Nephron progenitor cell (in vitro differentiated cells): ENCODE data around the gene GPR32.
"Not testable (repeated sequence)": the region's sequence is repeated elsewhere in the genome, so short reads cannot be mapped to it uniquely, and the experiment has no call there.

Experiments used
- DNase-seq: peaks from one replicate; pipeline ENCODE4 v3.0.0; 2021
- H3K27ac Mint-ChIP-seq: 2 replicates; pipeline ENCODE4 v1.8.0; 2021; ENCODE audit warnings: mild to moderate bottlenecking, moderate library complexity, mixed read lengths
- H3K27me3 Mint-ChIP-seq: 2 replicates; pipeline ENCODE4 v1.8.0; 2021; ENCODE audit warnings: mild to moderate bottlenecking, low read depth, mixed read lengths; ENCODE audit not compliant: poor library complexity
- H3K36me3 Mint-ChIP-seq: 2 replicates; pipeline ENCODE4 v1.8.0; 2021; ENCODE audit warnings: low read depth, mixed read lengths
- H3K4me1 Mint-ChIP-seq: 2 replicates; pipeline ENCODE4 v1.8.0; 2021; ENCODE audit warnings: mixed read lengths
- H3K4me3 Mint-ChIP-seq: 2 replicates; pipeline ENCODE4 v1.8.0; 2021; ENCODE audit warnings: mild to moderate bottlenecking, moderate library complexity, mixed read lengths
- H3K9me3 Mint-ChIP-seq: 2 replicates; pipeline ENCODE4 v1.8.0; 2021; ENCODE audit warnings: mild to moderate bottlenecking, moderate library complexity, mixed read lengths
- CTCF ChIP-seq: fragments of 200-600 bp; sonication (generic); IDR thresholded peaks from 2 replicates; pipeline ENCODE4 v1.5.0; 2021; ENCODE audit warnings: antibody characterized with exemption

Gene GPR32

DNA sequence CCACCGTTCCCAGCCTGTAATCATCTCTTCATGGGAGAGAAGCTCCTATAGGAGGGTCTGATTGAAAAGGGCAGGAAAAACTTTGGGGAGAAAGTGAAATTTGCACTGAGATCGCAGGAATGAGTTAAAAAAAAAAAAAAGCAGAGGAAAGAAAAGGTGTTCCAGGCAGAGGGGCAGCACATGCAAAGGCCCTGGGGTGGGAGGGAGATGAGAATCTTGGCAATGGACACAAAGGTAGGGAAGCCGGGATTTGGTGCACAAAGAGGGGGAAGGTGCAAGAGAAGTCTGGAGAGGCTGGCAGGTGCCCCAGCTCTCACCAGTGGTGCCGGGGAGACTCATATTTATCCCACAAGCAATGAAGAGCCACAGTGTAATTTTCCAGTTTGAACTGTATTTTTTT is 16.4 kb upstream of the GPR32 start:
- Mint-ChIP-seq H3K4me3 (no peak overlapping the region), H3K9me3 (no peaks in the 10 kb centered on the region), H3K4me1 (peaks cover 5% of the 10 kb centered on the region), H3K27me3 (peaks cover 18% of the 10 kb centered on the region), H3K27ac (no peak overlapping the region), H3K36me3 (no peaks in the 10 kb centered on the region)
- no peak for DNase-seq
- TF ChIP-seq CTCF: no peak

- DNase-seq, H3K36me3 Mint-ChIP-seq, H3K9me3 Mint-ChIP-seq, H3K27ac Mint-ChIP-seq, H3K4me3 Mint-ChIP-seq: not testable (repeated sequence)
- Mint-ChIP-seq H3K27me3 (peaks cover 18% of the 10 kb centered on the region), H3K4me1 (peaks cover 14% of the 10 kb centered on the region)
Measured at GRCh38 chr19:50756244-50756643, 14.0 kb upstream of the GPR32 start.

DNA sequence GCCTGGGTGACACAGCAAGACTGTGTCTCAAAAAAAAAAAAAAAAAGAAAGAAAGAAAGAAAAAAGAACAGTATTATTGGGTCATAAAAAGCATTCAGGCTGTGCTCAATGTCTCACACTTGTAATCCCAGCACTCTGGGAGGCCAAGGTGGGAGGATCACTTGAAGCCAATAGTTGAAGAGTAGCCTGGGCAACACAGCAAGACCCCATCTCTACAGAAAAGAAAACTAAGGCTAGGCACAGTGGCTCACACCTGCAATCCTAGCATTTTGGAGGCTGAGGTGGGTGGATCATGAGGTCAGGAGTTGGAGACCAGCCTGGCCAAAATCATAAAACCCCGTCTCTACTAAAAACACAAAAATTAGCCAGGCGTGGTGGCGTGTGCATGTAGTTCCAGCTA is 12.6 kb upstream of the GPR32 start:
- H3K27ac Mint-ChIP-seq, H3K4me3 Mint-ChIP-seq, DNase-seq, H3K9me3 Mint-ChIP-seq, H3K36me3 Mint-ChIP-seq: not testable (repeated sequence)
- Mint-ChIP-seq H3K4me1 (peaks cover 14% of the 10 kb centered on the region), H3K27me3 (peaks cover 14% of the 10 kb centered on the region)

DNA sequence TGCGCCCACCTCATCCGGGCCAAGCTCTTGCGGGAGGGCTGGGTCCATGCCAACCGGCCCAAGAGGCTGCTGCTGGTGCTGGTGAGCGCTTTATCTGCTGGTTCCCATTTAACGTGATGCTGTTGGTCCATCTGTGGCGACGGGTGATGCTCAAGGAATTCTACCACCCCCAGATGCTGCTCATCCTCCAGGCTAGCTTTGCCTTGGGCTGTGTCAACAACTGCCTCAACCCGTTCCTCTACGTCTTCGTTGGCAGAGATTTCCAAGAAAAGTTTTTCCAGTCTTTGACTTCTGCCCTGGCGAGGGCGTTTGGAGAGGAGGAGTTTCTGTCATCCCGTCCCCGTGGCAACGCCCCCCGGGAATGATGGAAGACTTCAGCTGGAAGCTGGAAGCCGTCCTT is 11.2 kb upstream of the GPR32 start:
- DNase-seq, H3K36me3 Mint-ChIP-seq, H3K9me3 Mint-ChIP-seq, H3K4me3 Mint-ChIP-seq, H3K27ac Mint-ChIP-seq: not testable (repeated sequence)
- H3K4me1 Mint-ChIP-seq: peaks cover 14% of the 10 kb centered on the region
- H3K27me3 Mint-ChIP-seq: peaks cover 14% of the 10 kb centered on the region

DNA sequence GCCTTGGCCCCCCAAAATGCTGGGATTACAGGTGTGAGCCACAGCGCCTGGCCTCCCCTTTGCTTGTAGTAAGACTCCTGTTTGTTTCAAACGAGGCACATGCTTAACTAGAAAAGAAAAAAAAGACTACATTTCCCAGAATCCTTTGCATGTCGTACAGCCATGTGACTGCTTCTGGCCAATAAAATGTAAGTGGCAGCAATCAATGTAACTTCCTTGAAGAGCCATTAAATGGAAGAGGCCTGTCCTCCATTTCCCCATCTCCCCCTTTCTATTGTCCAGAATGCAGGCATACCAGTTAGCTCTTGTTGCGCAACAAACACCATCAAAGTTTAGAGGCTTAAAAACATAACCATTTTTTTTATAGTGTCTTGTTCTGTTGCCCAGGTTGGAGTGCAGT is 10.4 kb upstream of the GPR32 start:
- TF ChIP-seq CTCF: no peak
- Mint-ChIP-seq H3K9me3 (no peaks in the 10 kb centered on the region), H3K4me1 (peaks cover 14% of the 10 kb centered on the region), H3K4me3 (no peak overlapping the region), H3K27ac (no peak overlapping the region), H3K36me3 (no peaks in the 10 kb centered on the region), H3K27me3 (peaks cover 16% of the 10 kb centered on the region)
- no peak for DNase-seq

GRCh38 chr19:50761501-50761900 is 8.8 kb upstream of the GPR32 start:
- not testable (repeated sequence) for H3K4me3 Mint-ChIP-seq, H3K27ac Mint-ChIP-seq, H3K36me3 Mint-ChIP-seq, DNase-seq, H3K9me3 Mint-ChIP-seq
- peaks cover 14% of the 10 kb centered on the region for H3K4me1 Mint-ChIP-seq
- H3K27me3 Mint-ChIP-seq: peaks cover 12% of the 10 kb centered on the region

- H3K4me3 Mint-ChIP-seq, DNase-seq, H3K9me3 Mint-ChIP-seq, H3K27ac Mint-ChIP-seq, H3K36me3 Mint-ChIP-seq: not testable (repeated sequence)
- Mint-ChIP-seq H3K27me3 (peaks cover 23% of the 10 kb centered on the region), H3K4me1 (peaks cover 11% of the 10 kb centered on the region)
Measured at GRCh38 chr19:50763521-50763920, 6.7 kb upstream of the GPR32 start.

DNA sequence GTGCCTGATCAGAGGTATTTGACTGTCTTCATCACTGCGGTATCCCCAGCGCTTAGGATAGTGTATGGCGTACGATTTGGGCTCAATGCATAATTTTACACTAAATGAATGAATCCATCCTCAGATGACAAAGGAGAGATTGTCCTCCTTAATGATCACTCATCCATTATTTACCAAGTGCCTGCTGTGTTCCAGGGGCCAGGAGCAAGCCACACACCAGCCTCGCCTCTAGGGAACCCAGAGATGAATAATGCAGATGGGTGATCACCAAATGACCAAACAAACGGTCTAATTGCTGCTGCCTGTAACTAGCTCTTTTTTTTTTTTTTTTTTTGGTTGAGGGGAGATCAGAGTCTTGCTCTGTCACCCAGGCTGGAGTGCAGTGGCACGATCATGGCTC is 5.9 kb upstream of the GPR32 start:
- Mint-ChIP-seq H3K27ac (peak overlapping the region; percentile 25), H3K27me3 (peaks cover 23% of the 10 kb centered on the region), H3K4me1 (peaks cover 6% of the 10 kb centered on the region), H3K36me3 (no peaks in the 10 kb centered on the region), H3K4me3 (no peak overlapping the region), H3K9me3 (no peaks in the 10 kb centered on the region)
- DNase-seq: no peak
- no peak for TF ChIP-seq CTCF

- not testable (repeated sequence) for DNase-seq, H3K4me3 Mint-ChIP-seq, H3K4me1 Mint-ChIP-seq, H3K36me3 Mint-ChIP-seq, H3K27ac Mint-ChIP-seq, H3K9me3 Mint-ChIP-seq
- H3K27me3 Mint-ChIP-seq: peaks cover 26% of the 10 kb centered on the region
Measured at GRCh38 chr19:50766746-50767145, 3.5 kb upstream of the GPR32 start.

DNA sequence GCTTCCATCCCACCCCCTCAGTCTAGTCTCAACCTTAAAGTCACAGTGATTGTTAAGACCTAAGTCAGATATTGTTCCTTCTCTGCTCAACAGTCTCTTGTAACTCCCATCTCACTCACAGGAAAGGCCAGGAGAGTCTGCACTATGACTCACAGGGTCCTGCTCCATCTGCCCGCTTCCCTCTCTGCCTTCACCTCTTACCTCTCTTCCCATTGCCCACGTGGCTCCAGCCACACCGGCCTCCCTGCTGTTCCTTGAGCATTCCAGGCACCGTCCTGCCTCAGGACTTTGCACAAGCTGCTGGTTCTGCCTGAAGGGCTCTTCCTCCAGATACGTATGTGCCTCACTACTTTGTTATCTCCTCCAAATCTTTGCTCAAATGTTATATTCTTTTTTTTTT is 3.0 kb upstream of the GPR32 start:
- H3K4me1 Mint-ChIP-seq, H3K9me3 Mint-ChIP-seq, H3K4me3 Mint-ChIP-seq, H3K27ac Mint-ChIP-seq, H3K36me3 Mint-ChIP-seq, DNase-seq: not testable (repeated sequence)
- H3K27me3 Mint-ChIP-seq: peaks cover 26% of the 10 kb centered on the region
